Choroid plexus epithelial cell (primary cell): Measurements from ENCODE around the gene FCAMR.

Experiments
- DNase-seq: peaks from one replicate; pipeline ENCODE4 v3.0.0-alpha.2; 2010; ENCODE audit warnings: low read depth
- H3K4me3 ChIP-seq: 2 replicates; pipeline ENCODE4 v1.5.1; 2011; ENCODE audit warnings: low read depth, mild to moderate bottlenecking, control low read depth, low read length, moderate library complexity
- CTCF ChIP-seq: conservative IDR thresholded peaks from 2 replicates; pipeline ENCODE4 v1.5.1; 2011; ENCODE audit warnings: low read depth, mild to moderate bottlenecking, control low read depth, inconsistent platforms, low read length, moderate library complexity

The FCAMR gene

GRCh38 chr1:207013321-207014085 lies 43.2 kb upstream of the FCAMR start:
- no peak overlapping the region for H3K4me3 ChIP-seq
- no peak for DNase-seq
- TF ChIP-seq CTCF = no peak

DNA sequence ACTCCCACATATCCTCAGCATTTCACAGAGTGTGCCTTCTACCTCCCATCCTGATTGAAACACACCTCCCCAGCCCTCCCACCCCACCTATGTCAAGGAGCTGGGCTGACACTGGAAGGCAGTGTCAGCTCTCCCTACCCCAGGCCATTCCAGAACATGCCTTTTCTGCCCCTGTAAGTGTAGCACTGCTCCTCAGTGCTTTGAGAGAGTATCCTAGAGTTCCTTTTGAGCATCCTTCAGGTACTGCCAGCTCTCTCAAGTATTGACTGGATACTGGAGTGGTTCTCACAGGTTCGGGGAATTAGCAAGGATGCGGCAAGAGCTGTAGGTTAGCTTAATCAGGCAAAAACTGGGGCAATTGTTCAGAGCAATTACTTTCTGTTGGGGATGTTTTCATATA lies 40.5 kb upstream of the FCAMR start:
- no peak for DNase-seq
- no peak for TF ChIP-seq CTCF
- no peak overlapping the region for H3K4me3 ChIP-seq

GRCh38 chr1:207009945-207010344 lies 39.7 kb upstream of the FCAMR start:
- no peak overlapping the region for H3K4me3 ChIP-seq
- TF ChIP-seq CTCF = no peak
- DNase-seq = no peak

- TF ChIP-seq CTCF = no peak
- no peak overlapping the region for H3K4me3 ChIP-seq
- DNase-seq = no peak
These were observed 39.1 kb upstream of the FCAMR start for GRCh38 chr1:207009182-207009850.

GRCh38 chr1:207007352-207008033 lies 37.2 kb upstream of the FCAMR start:
- H3K4me3 ChIP-seq = no peak overlapping the region
- no peak for TF ChIP-seq CTCF
- peak; percentile 43 for DNase-seq

- DNase-seq = no peak
- TF ChIP-seq CTCF = no peak
- no peak overlapping the region for H3K4me3 ChIP-seq
These were observed 36.7 kb upstream of the FCAMR start for GRCh38 chr1:207006914-207007313.

DNA sequence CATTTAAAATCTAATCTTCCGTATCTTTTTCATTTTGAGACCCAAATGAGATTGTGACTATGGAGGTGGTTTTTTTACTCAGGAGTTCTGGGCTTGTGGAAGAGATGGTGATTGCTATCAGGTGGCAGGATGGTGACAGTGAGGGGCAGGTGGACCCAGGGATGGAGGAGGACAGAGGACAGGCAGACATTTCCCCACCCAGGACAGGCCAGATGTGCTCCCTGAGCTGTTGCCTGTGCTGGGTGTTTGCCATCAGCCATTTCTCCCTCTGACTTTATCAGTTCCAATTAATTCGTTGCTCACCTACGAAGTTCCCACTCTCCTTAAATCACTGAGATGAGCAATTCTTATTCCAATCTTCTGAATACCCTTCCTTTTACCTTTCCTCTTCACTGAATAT lies 35.8 kb upstream of the FCAMR start:
- no peak for DNase-seq
- no peak for TF ChIP-seq CTCF
- no peak overlapping the region for H3K4me3 ChIP-seq
